Activated CD4-positive, CD25-positive, alpha-beta regulatory T cell treated with anti-CD3 and anti-CD28 coated beads, Interleukin-2, amount 50 U/mL, for 16 hours (primary cell): Measurements from ENCODE around the gene MAD2L2.

Experiments
- DNase-seq: peaks from one replicate; pipeline ENCODE4 v3.0.0-alpha.2; 2020; ENCODE audit warnings: low read depth, low spot score

MAD2L2 gene

DNA sequence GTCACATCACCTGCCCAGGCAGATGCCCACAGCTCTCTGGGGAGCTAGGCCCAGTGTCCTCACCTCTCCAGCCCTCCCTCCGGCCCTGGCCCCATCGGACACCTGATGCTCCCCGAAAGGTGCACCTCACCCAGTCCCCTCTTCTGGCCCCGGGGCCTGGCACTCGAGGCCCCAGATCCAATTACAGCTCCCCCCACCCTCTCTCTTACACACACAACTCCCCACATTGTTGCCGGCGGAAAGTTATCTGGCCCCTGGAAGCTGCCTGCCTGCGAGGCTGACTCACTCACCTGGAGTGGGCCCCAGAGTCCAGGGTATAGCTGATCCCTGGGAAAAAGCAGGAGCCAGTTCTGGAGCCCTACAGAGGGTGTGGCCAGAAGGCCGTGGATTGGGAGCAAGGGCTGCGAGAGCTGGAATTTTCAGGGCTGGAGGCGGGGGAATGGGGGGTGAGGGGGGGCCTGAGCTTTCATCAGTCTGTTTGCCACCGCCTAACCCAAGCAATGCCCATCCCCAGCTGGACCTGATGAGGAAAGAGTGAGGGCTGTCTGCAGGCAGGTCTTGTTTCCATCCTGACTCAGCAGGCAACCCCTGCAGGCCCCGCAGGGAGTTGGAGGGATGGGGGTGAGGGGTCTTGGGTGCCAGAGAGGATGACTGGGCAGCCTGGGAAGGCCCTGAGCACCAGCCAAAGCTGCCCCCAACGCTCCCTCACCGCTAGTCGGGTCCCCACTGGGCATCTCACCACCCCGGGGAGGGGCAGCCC, 27.7 kb downstream of the MAD2L2 start:
- no peak for DNase-seq

DNA sequence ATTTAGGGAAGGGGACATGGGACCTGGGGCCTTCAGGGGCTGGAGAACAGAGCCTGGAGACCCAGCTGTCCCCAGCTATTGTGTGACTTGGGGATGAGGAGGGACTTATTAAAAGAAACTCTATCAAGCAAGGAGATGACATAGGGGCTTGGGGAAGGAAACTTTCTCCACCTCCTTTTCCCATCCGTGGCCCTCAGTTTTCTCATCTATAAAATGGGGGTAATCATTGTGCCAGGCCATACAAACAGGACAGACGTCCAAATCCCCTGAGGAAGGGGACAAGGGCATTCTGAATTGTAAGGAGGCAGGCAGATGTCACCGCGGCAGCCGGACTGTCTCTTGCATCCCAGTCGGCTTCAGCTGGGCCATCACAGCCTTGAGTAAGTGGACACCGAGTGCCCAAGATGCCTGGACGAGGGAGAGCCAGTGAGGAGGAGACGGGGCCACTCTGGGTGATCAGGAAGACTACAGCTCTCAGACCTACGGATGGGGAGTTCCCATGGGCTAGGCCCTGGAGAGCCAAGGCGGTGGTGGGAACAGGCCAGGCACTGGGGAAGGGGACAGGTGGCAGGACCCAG, 28.7 kb downstream of the MAD2L2 start:
- no peak for DNase-seq

DNA sequence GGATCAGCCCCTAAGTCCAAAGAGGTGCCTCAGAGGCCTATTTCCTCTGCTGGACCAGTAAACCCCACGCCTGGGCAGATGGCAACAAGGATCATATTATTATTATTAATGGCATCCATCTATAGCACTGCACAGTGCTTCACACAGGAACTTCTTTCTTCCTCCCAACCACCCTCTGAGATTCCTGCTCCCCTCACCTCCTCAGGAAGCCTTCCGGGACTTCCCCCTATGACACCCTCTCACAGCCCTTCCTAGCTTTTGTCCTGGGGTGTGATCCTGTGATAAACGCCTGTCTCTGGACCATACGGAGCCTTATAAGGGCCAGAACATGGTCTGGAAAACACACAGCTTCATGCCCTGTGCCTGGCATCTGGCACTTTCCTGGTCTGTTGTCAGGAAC, 29.9 kb downstream of the MAD2L2 start:
- no peak for DNase-seq

DNA sequence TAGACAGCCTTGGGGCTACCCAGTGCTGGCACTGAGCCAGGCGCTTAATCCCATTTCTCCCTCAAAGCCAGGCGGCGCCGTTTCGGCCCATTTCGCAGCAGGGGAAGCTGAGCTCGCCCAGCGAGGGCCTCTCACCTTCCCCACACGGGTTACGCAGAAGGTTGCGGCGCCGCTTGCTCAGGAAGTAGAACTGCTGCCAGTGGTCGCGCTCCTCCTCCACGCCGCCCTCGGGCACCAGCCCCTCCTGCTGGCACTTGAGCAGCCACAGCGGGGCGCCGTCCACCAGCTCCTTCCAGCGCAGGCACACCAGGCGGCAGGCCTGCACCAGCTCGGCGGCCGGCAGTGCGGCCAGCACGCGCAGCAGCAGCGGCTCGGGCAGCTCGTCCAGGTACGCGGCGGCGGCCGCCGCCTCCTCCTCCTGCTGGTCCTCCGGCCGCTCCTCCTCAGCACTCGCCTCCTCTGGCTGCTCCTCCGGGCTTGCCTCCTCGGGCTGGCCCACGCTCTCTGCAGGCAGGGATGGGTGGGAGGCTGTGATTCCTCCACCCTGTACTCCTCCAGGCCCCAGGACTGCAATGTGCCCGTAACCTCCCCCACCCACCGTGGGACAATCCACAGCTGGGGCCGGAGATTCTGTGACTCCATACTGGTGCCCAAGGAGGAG, 30.5 kb downstream of the MAD2L2 start:
- DNase-seq, result peak; percentile 51

DNA sequence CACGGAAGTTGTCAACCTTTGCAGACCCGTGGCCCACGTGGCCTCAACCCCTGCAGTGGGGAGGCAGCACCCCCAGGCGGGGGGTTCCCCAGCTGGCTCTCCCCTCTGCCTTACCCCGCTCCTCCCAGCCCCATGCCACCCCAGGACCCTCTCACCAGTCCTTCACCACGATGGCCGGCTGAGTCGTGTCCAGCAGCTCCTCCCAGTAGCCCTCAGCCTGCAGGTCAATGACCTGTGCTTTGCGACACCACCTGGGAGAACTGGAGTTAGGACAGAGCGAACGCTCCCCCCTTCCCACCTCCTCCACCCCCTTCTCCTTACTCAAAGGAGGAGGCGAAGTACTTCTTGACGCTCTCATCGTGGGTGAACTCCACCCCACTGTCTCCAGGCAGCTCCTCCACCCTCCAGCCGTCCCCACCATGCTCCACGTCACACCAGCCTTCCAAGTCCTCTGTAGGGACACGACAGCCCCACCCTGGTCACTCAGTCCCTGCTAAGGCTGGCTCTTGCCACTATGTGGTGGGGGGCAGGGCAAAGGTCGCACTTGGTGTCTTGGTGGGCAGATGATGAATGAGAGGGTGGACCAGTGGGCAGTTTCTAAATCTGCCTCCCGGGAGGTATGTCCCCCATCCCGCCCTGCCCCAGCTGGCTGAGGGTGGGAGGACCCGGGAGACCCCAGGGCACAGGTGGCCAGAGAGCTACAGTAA, 31.2 kb downstream of the MAD2L2 start:
- DNase-seq, result no peak

DNA sequence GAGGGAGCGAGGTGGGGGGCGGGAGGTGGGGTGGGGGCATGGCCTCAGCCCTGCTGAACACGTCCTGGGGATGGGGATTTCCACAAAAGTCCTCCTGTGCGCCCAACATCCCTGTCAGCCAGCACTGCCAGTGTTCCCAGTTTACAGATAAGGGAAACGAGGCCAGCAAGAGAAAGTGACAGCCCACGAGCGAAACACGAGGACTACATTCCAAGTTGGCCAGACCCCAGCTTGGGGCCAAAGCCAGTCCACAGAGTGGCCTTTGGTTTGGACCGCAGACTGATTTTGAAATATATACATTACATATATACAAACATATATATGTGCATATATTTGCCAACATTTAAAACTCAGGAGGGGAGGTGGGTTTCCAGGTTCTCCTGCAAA, 31.7 kb downstream of the MAD2L2 start:
- DNase-seq, result no peak

DNA sequence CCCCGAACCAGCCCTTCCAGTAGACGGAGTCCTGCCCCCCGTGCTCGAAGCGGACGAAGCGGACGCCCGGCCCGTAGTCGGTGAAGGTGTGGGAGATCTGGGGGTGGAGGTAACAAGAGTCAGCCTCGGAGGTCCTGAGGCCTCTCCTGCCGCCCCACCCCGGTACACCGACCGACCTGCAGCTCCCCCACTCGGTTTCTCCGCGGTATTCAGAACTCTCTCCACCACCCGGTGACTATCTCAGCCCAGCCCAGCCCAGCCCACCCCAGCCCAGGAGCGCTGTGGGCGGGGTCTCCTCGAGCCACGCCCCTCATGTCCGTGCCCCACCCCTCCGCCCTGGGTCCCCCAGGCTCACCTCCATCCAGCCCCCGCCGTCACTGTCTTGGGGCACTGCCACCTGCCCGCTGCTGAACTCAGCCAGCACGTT, 32.2 kb downstream of the MAD2L2 start:
- no peak for DNase-seq

DNA sequence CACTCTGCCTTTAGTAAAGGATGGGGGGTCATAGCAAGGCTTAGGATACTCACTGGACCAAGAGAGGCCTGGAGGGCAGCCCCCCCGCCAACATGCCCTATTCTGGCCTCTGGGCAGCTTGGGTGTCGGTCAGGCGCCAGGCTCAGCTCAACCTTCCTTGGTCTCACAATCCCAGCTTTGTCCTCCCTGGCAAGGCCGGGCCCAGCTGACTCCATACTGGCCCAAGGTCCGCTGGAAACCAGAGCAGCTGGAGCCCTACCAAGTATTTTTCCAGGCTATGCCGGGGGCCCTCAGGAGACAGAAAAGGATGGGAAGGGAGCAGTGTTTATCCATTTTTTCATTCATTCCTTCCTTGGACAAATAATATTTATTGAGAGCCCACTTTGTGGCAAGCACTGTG, 32.9 kb downstream of the MAD2L2 start:
- DNase-seq, result no peak

DNA sequence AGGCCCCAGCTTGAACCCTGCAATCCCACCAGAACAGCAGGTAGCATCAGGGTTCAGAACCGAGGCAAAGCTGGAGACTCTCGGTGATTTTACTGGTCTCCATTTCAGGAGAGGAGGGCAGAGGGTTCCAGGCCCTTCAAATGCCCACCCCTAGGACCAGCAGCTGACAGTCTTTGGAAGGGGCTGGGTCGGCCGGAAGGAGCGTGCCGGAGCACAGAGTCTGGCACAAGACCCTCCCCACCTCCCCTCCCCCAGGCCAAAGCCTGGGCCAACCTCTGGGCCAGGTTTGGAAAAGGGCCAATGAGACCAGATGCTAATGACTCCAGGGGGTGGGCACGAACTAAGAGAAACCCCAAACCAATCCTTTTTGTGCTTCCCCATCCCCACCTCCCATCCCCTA, 33.6 kb downstream of the MAD2L2 start:
- no peak for DNase-seq

DNA sequence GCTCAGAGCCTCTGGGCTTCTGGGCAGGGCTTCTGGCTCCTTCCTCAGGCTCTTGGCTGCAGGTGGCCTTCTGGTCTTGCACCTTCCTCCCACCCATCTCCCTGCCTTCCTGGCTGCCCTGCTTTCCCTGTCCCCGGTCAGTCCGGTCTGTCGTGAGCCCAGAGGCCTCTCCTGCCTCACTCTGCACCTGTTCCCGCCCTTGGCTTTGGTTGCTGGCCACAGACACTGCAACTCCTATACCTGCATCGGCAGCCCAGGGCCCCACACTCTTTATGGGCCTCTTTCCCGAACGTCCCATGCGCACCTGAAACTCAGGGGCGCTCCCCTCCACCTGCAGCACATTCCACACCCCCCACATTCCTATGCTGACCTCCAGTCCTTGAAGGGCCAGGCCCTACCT, 34.6 kb downstream of the MAD2L2 start:
- no peak for DNase-seq

DNA sequence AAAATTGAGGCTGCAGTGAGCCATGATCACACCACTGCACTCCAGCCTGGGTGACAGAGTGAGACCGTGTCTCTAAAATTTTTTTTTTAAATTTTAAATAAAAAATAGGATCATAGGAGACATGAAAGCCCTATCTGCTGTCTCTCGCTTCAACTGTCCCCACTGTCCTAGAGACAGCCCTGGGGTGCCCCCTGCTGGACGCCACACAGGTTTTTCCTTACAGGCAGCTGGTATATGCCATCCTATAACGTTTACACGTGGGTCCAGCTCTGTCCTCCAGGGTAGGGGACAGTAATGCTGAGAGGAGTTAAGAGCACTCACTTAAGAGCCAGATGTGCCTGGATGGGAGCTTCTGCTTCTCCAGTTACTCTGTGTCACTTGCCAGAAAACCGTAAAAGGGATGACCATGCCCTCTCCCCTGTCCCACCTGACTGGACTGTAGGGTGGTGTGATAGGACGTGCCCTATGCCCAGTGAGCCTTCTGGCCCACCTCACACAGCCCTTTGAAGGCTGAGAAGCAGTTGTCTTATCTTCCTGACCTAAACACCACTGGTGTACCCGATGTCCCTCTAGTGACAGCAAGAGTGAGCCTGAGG, 35.2 kb downstream of the MAD2L2 start:
- DNase-seq, result peak; percentile 55

DNA sequence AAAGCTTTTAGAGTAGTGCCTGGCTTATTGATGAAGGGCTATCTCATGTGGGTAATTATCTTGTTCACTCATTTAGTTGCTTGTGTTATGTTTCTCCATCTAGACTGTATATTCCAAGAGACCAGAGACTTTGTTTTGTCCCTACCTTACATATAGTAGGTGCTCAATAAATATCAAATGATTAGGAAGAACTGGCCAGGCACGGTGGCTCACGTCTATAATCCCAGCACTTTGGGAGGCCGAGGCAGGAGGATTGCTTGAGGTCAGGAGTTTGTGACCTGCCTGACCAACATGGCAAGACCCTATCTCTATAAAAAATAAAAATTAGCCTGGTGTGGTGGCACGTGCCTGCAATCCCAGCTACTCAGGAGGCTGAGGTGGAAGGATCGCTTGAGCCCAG, 35.7 kb downstream of the MAD2L2 start:
- no peak for DNase-seq

DNA sequence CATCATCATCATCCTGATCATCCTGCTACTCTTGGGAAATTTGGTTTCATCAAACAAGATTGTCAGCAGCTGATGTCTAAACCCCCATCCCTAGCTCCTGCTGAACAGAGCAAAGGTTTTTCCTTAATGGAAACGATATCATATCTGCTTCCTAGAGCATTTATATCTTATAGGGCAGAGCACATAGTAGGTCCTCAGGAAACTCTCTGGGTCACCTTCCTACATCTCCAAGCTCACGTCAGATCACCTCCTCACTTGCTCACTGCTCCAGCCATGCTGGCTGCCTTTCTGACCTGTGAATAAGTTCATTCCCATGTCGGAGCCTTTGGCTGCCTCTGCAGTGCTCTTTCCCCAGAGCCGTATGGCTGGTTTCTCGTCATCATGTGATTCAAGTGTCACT, 37.2 kb downstream of the MAD2L2 start:
- DNase-seq, result no peak

DNA sequence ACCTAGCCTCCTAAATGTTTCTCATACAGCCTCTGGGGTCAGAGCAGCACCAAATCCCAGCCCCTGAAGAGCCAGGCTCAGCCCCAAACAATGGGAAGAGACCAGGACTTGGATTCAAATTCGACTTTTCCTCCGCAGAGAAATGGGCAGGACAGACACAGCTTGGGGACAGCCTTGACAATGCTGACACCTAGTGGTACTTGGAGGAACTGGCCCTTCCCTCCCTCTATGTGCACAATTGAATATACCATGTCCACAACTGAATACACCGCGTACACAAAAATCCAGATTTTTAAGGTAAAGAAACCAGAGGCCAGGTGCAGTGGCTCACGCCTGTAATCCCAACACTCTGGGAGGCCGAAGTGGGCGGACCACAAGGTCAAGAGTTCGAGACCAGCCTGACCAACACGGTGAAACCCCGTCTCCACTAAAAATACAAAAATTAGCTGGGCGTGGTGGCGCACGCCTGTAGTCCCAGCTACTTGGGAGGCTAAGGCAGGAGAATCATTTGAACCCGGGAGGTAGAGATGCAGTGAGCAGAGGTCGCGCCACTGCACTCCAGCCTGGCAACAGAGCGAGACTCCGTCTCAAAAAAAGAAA, 38.4 kb downstream of the MAD2L2 start:
- peak; percentile 34 for DNase-seq

DNA sequence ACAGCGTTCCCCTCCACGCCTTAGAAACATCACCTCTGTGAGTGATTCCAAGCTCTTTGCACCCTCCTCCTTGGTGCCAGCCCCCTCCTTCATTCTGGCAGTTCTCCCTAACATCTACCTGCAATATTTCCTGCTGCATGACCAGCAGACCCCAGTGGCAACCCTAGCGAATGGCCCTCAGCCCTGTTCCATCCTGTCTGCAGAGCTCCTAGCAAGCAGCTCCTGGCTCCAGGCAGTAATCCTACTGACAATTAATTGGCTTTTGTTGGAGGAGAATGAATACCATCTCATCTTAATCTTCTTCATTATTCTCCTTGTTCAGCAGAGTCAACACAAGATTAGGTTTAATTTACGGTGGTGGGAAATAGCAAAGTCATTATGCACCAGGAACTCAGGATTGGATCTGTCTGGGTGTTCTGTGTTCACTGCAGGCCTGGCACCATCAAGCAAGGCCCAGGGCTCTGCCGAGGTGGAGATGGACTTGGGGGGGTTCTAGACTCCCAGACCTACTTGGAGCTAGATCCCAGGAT, 39.1 kb downstream of the MAD2L2 start:
- DNase-seq, result no peak

DNA sequence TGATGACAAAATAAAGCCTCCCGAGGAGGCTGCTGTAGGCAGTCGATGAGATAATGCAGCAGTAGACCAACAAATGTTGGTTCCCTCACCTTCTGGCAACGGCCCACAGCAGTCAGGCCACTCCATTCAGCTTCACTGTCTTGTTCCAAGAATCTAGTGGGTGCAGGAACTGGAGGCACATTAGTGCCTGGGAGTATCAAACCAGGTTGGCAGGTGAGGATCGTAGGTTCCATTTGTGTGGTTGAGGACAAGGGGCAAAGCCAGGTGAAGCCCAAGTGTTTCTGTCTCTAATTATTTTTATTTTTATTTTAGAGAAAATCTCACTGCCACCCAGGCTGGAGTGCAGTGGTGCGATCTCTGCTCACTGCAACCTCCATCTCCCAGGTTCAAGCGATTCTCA, 40.0 kb downstream of the MAD2L2 start:
- no peak for DNase-seq

DNA sequence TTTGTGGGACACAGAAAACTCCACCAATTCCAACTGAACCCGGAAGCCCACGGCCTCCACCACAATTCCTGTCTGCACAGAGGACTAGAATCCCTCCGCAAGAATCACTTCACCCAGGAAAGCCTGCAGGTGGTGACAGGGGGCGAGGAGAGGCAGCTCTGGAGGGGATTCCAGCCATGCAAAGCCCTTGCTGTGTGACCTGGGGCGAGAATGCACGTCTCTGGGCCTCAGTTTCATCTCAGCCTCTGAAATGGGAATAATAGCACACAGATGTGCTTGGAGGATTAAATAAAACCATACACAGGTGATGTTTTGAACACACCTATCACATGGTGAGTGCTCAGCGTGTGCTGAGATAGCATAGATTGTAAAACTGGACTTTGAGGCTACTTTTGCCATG, 40.8 kb downstream of the MAD2L2 start:
- DNase-seq, result no peak

DNA sequence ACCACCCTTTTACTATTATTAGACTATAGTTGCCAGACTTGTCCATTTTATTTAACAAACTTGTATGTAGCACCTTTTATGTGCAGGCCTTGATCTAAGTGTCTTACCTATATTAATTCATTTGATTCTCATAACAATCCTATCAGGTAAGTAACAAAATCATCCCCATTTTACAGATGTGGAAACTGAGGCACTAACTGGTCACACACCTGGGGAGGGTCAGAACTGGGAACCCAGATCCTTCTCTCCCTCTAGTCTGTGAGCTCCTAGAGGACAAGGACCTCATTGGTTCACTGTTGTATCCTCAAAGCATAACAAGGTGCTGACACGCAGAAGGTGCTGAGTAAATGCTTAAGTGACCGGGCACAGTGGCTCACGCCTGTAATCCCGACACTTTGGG, 41.6 kb downstream of the MAD2L2 start:
- no peak for DNase-seq

DNA sequence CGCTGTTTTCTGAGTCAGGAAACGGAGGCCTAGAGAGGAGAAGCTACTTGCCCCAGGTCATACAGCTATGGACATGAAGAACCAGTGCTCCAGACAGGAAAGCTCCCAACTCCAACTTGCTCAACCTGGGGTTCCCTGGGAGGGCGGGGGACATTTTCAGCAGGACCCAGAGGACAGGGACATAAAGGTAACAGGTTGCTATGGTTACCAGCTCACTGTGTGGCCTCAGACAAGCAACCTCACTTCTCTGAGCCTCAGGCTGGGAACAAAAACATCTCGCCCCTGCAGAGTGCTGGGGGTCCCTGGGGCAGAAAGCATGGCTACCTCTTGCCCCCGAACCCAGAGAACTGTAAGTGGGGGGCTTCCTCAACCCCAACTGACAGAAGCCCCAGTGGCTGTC, 42.8 kb downstream of the MAD2L2 start:
- no peak for DNase-seq

DNA sequence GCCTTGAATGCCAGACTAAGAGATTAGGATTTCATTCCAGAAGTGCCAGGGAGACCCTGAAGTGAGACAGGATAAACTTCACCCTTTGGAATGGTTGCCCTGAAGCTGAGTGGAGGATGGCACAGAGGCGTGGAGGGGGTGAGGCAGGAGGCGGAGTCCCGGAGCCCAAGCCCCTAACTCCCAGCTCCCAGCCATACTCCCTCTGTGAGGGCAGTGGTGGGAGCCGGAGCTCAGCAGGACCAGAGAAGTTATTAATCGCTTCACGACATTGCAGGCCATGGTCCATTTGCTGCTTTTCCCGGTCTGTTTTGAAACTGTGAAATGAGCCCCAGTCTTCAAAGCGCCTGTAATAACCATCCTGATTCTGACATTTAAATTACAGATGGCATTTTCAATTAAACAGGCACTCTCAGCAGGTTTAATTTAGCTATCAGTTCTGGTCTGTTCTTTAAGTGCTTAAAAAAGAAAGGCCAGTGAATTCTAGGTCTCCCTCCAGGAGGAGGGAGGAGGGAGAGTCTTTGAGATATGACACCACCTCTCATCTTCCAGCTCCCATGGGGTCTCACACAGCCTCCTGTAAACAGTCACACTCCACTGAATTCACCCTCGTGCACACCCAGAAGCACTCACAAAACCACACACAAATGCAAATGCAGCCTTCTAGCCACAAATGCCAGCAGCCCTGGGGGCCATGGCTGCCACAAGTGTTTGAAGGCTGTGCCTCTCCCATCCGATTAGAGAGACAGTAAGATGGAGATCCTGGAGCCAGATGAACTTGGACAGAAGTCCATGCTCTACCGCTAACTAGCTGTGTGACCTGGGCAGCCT, 46.4 kb downstream of the MAD2L2 start:
- DNase-seq, result no peak
